Stimulated activated CD4-positive, alpha-beta T cell treated with anti-CD3 and anti-CD28 coated beads, Interleukin-4, amount 100 ng/mL, for 4 hours (primary cell): ENCODE measurements around the gene ABCB9.

Source experiments
- DNase-seq, 2 experiments: peaks; one replicate each; pipeline ENCODE4 v3.0.0-alpha.2; 2020

Gene ABCB9

DNA sequence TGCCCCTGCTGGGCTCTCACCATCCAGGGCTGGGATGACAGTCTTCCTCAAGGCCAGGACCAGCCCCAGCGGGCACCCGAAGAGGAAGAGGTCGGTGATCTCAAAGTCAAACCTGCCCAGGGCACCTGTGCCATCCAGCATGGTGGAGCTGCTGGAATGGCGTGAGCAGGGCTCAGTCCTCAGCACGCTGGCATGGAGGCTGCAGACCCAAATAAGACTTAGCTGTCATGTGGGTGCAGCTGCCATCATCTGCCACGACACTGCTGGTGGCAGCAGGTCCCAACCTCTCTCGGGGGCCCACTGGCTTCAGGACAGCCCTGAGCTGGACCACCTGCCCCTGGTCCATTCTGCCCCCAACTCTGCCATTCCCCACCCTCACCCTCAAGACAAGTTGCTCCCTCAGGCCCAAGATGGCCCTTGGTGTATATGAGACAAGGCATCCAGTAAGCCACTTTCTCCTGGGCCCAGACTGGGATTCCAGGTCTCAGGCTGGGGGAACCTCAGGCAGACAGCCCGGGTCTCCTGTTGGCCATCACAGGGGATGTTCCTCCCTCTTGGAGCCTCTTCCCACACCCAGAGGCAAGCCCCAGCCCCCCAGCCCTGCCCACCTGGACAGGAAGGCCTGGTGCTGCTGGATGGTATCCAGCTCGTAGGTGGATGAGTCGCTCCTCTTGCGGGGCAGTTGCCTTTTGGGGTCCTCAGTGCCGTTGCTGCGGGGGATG, 28.7 kb upstream of the ABCB9 start:
- no peak for DNase-seq

DNA sequence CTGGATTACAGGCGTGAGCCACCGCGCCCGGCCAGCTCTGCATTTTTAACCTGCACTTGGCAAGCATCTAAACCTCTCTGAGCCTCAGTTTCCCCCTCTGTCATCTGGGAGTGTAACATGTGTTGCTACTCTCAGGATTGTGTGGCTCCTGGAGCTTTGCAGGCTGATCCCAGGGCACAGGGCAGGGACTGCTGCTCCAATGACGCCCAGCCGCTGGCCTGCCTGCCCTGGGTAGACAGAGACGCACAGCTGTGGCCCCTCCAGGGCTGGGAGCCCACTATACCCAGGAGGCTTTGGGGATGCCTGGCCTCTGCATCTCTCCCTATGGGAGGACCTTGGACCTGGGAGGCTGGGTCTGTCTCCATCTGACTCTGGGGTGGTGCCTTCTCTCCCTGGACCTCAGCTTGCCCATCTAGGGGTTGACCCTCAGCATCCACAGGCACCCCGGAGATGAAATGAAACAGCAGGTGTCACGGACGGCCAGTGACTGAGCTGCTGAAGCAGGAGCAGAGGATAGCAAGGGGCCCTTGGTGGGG, 27.9 kb upstream of the ABCB9 start:
- no peak for DNase-seq

DNA sequence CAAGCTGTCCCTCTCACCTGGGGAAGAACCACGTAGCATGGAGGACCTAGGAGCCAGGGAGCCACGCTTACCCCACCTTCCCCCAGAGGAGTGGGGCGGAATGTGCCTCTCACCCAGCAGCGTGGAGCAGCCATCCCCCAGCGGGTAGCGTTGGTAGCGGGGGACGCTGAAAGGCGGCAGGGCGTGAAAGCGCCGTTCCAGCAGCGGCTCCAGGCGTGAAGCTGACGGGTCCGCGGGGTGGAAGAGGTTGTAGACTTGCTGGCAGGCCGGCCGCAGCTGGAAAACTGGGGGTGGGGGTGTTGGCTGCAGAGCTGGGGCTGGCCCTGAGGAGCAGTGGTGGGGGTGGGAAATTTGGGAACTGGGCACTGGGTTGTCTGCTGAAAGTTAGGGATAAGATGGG, 26.1 kb upstream of the ABCB9 start:
- DNase-seq: no peak

DNA sequence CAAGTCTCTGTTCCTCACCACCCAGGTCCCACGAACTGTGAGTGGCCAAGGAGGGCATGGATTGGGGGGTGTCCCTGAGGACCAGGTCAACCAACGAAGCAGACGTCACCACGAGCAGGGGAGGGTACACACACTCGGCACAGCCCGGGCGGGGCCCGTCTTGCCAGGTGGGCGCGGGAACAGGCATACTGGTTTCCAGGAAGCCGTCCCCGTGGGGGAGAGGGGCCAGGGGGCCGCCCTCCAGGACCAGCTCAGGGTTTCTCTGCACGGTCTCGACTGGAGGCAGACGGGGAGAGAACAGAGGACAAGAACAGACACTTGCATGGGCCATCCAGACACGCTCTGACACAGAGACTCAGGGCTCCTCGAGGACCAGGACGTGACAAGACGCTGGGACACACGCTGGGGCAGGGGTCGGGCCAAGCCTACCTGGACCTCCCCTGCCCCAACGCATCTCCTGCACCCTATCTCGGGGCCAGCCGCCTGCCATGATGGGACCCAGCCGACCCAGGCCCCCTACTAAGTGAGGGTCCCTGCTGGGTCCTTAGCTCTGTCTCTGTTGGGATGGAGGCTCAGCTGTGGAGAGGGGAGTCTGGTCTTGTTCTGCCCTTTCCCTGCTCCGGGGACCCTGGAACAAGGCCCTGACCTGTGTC, 25.5 kb upstream of the ABCB9 start:
- DNase-seq: no peak

DNA sequence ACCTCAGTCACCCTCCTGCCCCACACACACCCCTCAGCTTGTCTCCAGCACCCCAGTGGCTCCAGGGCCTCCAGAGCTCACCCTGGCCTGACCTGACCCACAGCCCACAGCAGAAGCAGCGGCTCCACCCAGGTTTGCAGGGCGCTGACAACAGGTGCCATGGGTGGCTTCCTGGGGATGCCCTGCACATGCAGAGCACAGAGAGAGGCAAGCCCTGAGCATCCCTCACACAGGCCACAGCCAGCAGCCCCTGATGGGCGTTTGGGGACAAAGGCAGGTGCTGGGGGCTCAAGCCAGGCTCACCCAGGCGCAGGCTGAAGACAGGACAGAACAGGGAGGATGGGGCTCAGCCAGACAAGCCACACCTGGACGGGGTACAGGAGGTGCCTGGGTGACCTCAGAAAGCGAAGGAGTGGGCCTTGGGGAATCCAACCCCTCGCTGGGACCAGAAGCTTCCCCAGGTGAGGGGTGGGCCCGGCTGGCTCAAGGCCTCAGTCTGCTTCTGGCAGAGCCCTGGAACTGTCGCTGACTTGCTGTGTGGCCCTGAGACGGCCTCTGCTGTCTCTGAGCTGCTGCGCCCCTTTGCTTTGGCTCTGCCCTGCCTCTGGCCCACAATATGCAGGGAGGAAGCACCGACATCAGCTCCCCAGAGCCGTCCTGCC, 24.8 kb upstream of the ABCB9 start:
- DNase-seq: no peak

DNA sequence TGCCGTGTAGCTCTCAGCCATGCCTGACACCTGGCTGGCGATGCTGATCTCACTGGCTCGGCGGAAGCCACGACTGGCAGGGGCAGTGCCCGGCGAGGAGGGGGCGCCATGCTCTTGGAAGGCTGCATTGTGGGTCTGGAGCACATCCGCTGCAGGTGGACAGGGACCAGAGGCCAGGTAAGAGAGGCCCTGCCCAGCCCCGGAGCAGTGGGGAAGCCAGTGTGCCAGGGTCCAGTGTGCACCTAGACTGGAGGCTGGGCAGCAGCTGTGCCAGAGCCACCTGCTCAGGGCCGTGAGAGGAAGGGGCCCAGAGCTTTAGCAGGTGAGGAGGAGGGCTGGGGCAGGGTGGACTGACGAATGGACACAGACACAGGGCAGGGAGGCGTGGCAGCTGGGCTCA, 24.3 kb upstream of the ABCB9 start:
- no peak for DNase-seq

DNA sequence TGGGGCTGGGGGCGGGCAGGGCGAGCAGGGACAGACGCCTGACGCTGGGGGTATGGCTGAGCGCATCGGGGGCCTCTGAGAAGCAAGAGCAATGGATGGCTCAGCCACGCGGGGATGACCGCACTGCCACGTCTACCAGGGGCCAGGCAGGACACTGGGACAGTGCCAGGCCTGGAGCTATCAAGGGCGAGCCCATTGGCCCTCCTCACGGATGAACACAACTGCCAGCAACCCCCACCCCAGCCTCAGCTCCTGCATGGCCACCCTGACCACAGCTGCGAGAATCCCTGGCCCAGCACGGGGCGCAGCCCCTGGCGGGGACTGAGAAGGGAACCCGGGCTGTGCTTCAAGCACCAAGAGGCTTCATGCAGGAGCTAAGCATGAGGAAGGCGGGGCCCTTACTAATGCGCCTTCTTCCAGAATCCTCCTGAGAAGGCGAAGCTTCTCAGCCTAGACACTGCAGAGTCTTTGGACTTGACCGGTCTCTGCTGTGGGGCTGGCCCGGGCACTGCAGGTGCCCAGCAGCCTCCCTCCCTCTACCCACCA, 23.7 kb upstream of the ABCB9 start:
- no peak for DNase-seq

DNA sequence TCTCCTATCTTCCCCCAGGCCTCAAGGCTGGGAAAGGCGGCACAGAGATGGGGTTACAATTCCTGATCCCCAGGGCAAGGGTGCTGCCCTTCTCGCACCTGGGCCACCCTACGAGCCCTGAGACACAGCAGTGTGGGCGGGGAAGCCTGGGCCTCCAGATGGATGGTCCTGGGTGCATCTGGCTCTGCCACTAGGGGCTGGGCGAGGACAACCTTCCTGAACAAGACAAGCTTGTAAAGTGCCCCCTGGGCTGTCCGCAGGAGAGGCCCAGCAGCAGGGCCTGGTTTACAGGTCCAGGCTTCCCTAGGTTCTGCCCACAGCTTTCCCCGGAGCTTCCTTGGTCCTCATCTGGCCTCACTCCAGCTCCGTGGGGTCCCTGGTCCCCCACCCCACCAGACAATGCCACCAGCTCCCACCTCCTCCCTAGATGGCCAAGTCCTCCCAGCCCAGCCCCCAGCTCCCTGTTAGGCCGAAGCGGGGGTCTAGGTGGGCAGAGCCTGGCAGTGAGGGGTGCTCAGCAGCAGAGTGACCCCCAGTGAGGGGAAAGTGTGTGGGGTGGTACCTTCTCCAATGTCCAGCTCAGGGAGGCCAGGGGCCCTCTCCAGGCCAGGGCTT, 23.1 kb upstream of the ABCB9 start:
- DNase-seq: no peak

DNA sequence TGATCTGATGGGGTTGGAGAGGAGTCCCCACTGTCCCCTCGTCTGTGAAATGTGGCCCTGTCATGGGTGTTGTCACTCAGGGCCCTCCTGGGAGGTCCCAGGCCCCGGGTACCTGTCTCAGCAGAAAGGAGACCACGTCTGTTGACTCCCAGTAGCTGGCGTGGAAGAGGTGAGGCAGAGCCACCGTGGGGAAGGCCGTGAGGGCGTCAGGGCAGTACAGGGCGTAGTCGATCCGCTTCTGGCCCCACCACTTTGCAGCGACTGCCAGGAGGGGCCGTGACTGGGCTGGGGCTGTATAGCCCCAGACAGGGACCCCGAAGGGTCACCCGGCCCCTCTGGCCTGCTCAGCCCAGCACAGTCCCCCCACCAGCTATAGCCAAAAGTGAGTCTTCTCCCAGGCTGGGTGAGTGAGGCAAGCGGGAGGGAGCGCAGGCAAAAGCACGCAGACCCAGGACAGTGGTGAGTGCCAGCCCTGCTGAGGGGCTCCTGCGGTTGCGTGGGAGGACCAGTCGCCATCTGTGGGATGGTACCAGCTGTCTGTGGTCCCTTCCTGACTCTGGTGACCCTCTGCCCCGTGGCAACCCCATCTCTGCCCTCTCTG, 22.4 kb upstream of the ABCB9 start:
- DNase-seq: no peak

DNA sequence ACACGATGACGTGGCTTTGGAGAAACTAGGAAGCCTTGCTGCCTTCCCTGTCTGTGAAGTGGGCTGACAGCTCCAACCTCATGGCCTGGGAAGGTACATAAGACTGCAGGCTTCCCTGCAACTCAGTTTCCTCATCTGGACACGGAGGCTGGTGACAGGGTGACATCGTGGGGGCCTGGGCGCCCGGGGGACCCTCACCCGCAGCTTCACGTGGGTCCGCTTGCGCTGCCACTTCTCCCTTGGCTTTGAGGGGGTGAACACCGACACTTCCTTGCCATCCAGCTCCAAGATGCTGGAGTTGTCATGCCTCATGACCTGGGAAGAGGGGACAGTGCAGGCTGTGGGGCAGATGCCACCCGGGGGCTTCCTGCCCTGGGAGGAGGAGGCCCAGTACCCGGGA, 21.8 kb upstream of the ABCB9 start:
- DNase-seq: no peak

DNA sequence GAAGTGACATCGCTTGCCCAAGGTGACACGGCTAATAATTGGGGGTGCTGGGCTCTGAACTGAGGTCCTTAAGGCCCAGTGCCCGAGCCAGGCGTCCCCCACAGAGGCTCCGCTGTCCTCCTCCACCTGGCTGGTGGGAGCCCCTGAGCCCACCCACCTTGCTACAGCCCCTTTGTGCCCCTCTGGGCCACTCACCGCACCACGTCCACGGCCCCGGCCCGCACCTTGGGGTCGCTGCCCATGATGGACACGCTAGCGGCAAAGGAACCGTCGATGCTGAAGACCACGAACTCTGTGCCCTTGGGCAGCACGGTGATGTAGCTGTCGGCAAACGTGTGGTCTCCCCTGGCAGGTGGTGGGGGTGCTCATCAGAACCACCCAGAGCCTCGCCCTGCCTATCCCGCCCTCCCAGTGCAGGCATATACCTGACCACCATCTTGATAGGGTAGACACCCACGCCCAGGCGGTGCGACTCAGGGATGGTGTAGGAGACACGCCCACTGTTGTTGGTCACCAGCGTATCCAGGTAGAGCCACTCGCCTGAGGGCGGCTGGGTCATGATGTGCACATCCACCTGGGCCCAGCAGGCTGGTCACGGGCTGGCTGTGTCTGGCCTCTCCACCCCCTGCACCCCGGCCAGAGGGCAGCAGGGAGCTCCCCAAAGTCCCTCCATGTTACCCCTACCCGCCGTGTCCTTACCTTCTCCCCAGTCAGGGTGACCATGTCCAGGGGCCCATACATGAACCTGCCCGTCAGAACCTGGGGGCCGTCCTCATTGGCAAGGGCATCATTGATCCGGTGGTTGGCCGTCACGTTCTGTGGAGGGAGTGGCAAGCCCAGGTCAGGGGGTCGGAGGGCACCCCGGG, 21.1 kb upstream of the ABCB9 start:
- DNase-seq: no peak

DNA sequence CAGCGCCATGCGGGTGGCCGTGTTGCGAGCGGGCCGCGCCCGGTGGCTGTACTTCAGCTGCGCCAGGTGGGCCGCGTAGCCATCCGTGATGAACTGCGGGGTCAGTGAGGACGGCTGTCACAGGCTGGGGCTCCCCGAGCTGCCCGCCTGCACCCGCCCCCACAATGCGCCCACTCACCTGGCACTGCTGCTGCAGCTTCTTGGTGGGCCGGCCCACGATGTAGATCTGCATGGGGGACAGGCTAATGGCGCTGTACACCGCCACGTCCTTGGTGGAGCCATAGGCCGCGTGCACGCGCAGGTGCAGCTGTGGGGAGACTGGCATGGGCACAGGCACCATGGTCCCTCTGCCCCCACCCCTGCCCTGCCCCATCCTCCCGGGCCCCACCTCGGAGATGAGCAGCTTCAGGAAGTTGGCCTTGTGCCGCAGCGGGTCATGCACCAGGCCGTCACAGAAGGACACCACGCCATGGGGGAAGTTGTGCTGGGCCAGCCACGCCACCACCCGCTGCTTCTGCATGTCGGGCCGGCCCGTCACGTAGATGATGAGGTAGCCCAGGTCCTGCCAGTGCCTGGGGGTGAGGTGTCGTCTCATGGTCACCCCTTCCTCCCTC, 20.1 kb upstream of the ABCB9 start:
- no peak for DNase-seq

DNA sequence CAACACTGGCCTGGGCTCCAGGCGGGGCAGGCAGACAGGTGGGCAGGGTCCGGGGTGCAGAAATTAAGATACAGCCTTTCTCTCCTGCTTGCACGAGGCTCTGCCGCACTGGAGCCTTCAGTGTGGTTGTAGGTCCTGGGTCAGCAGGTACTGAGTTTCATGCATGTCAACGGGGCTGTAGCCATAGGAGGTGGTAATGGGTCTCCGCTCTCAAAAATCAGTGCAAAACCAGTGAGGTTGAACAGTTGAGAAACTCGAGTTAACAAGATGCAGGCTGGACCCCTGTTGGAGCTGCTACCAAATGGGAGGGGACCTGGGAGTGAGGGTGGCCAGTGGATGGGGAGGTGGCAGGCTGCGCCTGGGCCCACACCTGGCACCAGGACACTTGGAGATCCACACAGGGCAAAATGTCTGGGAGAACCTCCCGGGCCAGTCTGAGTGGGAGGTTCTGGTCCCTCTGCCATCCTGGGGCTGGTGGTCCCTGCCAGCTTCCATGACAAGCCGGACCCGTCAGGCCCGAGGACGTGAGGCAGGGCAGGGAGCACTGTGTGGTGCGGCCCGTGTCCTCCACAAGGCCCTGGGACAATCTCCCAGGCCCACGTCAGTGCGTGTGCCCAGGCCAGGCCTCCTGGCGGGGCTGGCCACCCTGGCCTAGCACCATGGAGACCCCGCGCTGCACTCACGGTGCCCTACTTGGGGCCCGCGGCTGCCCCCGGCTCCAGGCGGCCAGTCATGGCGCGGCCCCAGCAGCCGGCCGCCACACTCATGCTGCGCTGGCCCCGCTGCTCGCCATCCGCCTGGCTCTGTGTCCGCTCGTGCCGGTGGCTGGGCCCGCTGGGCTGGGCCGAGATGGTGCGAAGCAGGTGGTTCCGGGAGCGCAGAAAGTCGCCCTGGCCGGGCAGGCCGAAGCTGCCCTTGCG, 19.3 kb upstream of the ABCB9 start:
- DNase-seq: no peak

DNA sequence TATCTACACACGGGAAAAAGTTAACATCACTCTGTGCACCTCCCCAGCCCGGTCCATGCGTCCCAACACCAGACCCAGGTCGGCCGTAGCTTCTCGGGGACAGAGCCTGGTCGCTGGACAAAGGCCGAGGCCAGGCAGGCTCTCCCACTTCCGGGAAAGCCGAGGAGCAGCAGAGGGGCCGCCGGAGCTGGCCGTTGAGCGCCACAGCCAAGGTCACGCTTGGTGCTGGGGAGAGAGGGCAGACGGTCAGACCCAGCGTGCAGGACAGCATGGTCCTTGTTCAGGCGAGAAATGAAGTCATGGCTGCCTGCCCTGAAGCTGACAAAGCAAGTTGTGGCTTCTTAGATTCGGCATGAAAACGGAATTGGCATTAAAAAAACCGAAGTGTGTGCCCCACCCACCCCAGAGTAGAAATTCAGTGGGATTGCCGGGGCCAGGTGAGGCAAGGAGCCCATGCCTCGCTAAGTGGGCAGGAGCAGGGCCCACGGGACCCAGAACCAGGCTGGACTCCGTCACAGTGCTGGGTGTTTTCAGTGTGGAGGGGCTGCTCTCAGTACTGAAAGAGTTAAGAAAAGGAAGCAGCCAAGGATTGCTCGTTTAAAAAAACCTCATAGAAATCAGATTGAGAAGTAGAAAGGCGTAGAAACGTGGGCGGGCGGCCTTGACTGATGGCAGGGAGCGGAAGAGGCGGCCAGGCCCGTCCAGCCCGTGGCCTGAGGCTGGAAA, 18.5 kb upstream of the ABCB9 start:
- no peak for DNase-seq

DNA sequence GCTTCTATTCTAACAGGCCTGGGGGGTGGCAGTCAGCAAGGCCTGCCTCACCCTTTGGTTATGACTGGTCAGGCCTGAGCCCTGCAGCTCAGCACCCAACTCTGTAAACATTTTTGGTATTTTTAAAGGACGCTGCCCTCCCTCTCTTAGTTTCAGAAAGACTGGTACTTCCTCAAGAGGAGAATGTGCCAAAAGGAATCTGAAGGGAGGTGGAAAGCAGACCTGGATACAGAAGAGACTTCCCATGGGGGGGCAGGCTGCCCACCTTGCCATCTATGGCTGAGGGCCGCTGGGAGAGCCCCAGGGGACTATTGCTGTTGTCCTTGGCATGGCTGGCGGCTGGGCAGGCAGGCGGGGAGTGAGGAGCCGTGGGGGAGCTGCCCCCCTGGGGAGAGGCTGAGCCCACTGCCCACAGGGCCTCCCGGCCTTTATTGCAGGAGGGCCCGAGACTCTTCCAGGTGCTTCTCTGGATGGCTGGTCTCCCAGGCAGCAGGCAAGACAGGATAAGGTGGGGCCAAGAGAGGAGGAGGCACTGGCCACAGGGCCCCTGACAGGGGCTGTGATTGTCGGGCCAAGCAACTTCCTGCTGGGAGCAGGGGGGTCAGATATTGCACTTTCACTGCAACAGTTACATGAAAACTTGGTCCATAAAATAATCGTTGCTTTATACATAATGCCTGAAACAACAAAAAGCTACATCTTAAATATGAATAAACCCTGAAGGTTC, 17.7 kb upstream of the ABCB9 start:
- DNase-seq: no peak

DNA sequence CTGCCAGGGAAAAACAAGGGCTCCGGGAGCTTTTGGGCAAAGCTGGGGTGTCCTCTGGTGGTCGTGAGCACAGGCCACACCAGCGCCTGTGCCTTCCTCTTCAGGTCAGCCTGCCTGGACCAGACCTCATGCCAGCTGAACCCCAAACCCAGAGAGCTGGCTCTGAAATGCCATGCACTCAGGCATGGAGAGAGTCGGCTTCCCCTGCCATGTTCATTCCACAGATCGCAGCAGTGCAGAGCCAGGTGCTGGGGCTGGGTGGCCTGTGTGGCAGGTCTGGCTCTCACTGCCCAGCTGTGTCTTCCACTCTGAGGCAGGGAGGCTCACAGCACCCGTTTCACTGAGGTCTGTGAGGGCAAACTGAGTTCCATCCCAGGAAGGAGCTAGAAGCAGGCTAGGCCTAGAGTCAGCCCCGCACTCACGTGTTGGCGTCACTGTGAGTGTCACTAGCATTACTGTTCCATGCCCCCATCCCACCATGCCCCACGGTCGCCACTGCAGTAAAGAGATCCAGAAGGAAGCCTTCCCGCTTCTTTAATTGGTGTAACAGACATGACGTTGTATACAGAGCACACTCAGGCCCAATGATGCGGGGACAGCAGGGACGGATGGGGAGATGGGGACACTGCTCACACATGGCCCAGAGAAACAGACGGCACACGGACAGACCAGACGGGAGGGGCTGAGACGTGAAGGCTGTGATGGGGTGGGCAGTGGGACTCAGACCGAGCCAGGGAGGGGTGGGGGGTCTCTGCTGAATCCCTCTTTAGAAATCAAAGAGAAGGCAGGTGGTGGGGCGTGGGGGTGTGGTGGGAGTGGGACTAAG, 16.9 kb upstream of the ABCB9 start:
- no peak for DNase-seq

DNA sequence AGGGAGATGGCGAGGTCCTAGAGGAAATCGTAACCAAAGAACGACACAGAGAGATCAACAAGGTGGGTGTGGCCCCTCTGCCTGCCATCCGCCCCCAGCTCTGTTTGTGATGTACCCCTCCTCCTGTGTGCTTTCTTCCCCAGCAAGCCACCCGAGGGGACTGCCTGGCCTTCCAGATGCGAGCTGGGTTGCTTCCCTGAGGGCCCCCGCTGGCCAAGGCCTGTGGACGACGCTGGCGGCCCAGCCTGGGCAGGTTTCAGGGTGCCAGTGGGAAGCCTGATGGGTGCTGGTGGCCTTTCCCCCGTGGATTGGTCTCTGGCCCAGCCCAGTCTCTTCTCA, 16.2 kb upstream of the ABCB9 start:
- DNase-seq: no peak
